A549 (cell line): ENCODE data around the gene KCNH3. TPM values are rescaled to one million over a fixed set of nuclear protein-coding genes. Genes with fewer than 3 reads are reported as not detected.

Experiments
- ATAC-seq, 2 experiments: fragments of 200-7000 bp in 1 of 2; fragments of >200 bp in 1 of 2; cut with Nextera tagmentation in 1 of 2; cut with Tn5 transposase in 1 of 2; 3 replicates each; pipeline versions ENCODE4 v1.8.0 to v1.9.1; 2018 to 2020; ENCODE audit warnings: mild to moderate bottlenecking in 1 of 2, moderate library complexity in 1 of 2
- CTCF ChIA-PET: fragments of 300-600 bp; sonication (Branson Sonifier 250); formaldehyde crosslinking; extraction: SDS; loops from one replicate; lab custom pipeline; 2021; ENCODE audit warnings: antibody characterized with exemption, inconsistent platforms; lab: Yijun Ruan, JAX
- POLR2A ChIA-PET: fragments of 350-600 bp; formaldehyde crosslinking; extraction: SDS; loops from one replicate; lab custom pipeline; 2021; ENCODE audit warnings: antibody characterized with exemption, inconsistent platforms; lab: Yijun Ruan, JAX
- DNase-seq, 2 experiments: peaks; one replicate each; pipeline versions ENCODE4 v3.0.0 to v3.0.0-alpha.2; 2011 to 2016; ENCODE audit warnings: low read depth in 1 of 2, low spot score in 1 of 2
- FAIRE-seq: peaks from 2 replicates; lab custom pipeline; 2011; peaks lifted over from hg19 to GRCh38; lab: Jason Lieb, UNC
- H3K27ac ChIP-seq, 2 experiments: fragments of >200 bp; sonication (Bioruptor Twin); formaldehyde crosslinking; 3 replicates each; pipeline ENCODE4 v1.5.1; 2016 to 2017
- H3K4me1 ChIP-seq: fragments of >200 bp; sonication (Bioruptor Twin); formaldehyde crosslinking; 3 replicates; pipeline ENCODE4 v1.6.1; 2016
- H3K4me2 ChIP-seq: fragments of >200 bp; sonication (Bioruptor Twin); formaldehyde crosslinking; 3 replicates; pipeline ENCODE4 v1.6.1; 2016
- H3K4me3 ChIP-seq: fragments of >200 bp; sonication (Bioruptor Twin); formaldehyde crosslinking; 3 replicates; pipeline ENCODE4 v1.5.1; 2016
- H3K9me3 ChIP-seq: fragments of >200 bp; sonication (Bioruptor Twin); formaldehyde crosslinking; 3 replicates; pipeline ENCODE4 v1.6.1; 2016
- ATOH8 ChIP-seq: fragments of 250-450 bp; sonication (Bioruptor Pico); IDR thresholded peaks from 2 replicates; pipeline ENCODE4 v1.5.0; 2020; ENCODE audit warnings: low read depth, mild to moderate bottlenecking, moderate library complexity
- CBX2 ChIP-seq: fragments of 200-600 bp; sonication (generic); IDR thresholded peaks from 2 replicates; pipeline ENCODE4 v1.6.1; 2016; ENCODE audit warnings: low read depth, mild to moderate bottlenecking, borderline replicate concordance
- CBX8 ChIP-seq: fragments of 200-600 bp; sonication (generic); IDR thresholded peaks from 2 replicates; pipeline ENCODE4 v1.6.1; 2016
- CEBPB ChIP-seq, 2 experiments: fragments of >200 bp in 1 of 2; sonication (Bioruptor Twin) in 1 of 2; formaldehyde crosslinking in 1 of 2; IDR thresholded peaks; 2 replicates each; pipeline ENCODE4 v1.6.1; 2012 to 2016
- CHD4 ChIP-seq: fragments of 200-600 bp; sonication (generic); IDR thresholded peaks from 2 replicates; pipeline ENCODE4 v1.6.1; 2016; ENCODE audit warnings: antibody characterized with exemption, mild to moderate bottlenecking, borderline replicate concordance
- E2F6 ChIP-seq: IDR thresholded peaks from 2 replicates; pipeline ENCODE4 v1.6.1; 2012; ENCODE audit warnings: low read depth, borderline replicate concordance
- EHMT2 ChIP-seq: fragments of 200-600 bp; sonication (generic); IDR thresholded peaks from 2 replicates; pipeline ENCODE4 v1.6.1; 2016; ENCODE audit warnings: antibody characterized with exemption, low read depth, mild to moderate bottlenecking, moderate library complexity
- ELK1 ChIP-seq: fragments of 150-350 bp; IDR thresholded peaks from 2 replicates; pipeline ENCODE4 v1.6.1; 2014; ENCODE audit warnings: low read depth, mild to moderate bottlenecking, low read length
- FOXS1 ChIP-seq: fragments of 250-450 bp; sonication (Bioruptor Pico); IDR thresholded peaks from 2 replicates; pipeline ENCODE4 v1.5.0; 2020; ENCODE audit warnings: mild to moderate bottlenecking, moderate library complexity
- GATA3 ChIP-seq: IDR thresholded peaks from 2 replicates; pipeline ENCODE4 v1.6.1; 2012; ENCODE audit warnings: borderline replicate concordance
- HDAC2 ChIP-seq: fragments of 200-600 bp; sonication (generic); IDR thresholded peaks from 2 replicates; pipeline ENCODE4 v1.6.1; 2016
- HEYL ChIP-seq: fragments of 250-450 bp; sonication (Bioruptor Pico); IDR thresholded peaks from 2 replicates; pipeline ENCODE4 v1.8.0; 2021; ENCODE audit warnings: mild to moderate bottlenecking, moderate library complexity
- HOXB13 ChIP-seq: fragments of 250-450 bp; sonication (Bioruptor Pico); IDR thresholded peaks from 2 replicates; pipeline ENCODE4 v1.5.0; 2020; ENCODE audit warnings: low read depth, mild to moderate bottlenecking, moderate library complexity
- KDM5A ChIP-seq: fragments of 200-600 bp; sonication (generic); IDR thresholded peaks from 2 replicates; pipeline ENCODE4 v1.6.1; 2016; ENCODE audit warnings: antibody characterized with exemption, mild to moderate bottlenecking
- MAZ ChIP-seq: fragments of 150-350 bp; IDR thresholded peaks from 2 replicates; pipeline ENCODE4 v1.6.1; 2014; ENCODE audit warnings: antibody characterized with exemption, low read depth, low read length, borderline replicate concordance
- MYC ChIP-seq: IDR thresholded peaks from 2 replicates; pipeline ENCODE4 v1.6.1; 2012; ENCODE audit warnings: mild to moderate bottlenecking, inconsistent platforms, low read length, improper control_type of control experiment, borderline replicate concordance
- NFE2L2 ChIP-seq: fragments of 150-350 bp; conservative IDR thresholded peaks from 2 replicates; pipeline ENCODE4 v1.6.1; 2014; ENCODE audit warnings: low read length
- NPAS2 ChIP-seq: fragments of 250-450 bp; sonication (Bioruptor Pico); IDR thresholded peaks from 2 replicates; pipeline ENCODE4 v1.8.0; 2022; ENCODE audit warnings: mild to moderate bottlenecking, moderate library complexity, borderline replicate concordance
- POLR2A ChIP-seq: IDR thresholded peaks from 2 replicates; pipeline ENCODE4 v1.6.1; 2012; ENCODE audit warnings: mild to moderate bottlenecking, low read length
- RARB ChIP-seq: fragments of 250-450 bp; sonication (Bioruptor Pico); IDR thresholded peaks from 2 replicates; pipeline ENCODE4 v1.8.0; 2021; ENCODE audit warnings: mild to moderate bottlenecking, moderate library complexity
- RCOR1 ChIP-seq: fragments of 150-350 bp; IDR thresholded peaks from 2 replicates; pipeline ENCODE4 v1.6.1; 2014; ENCODE audit warnings: antibody characterized with exemption, low read length, low read depth
- SMC3 ChIP-seq: fragments of >200 bp; sonication (Bioruptor Twin); formaldehyde crosslinking; IDR thresholded peaks from 3 replicates; pipeline ENCODE4 v1.6.1; 2018; ENCODE audit warnings: inconsistent platforms
- ZFP36 ChIP-seq: fragments of 450-650 bp; IDR thresholded peaks from 2 replicates; pipeline ENCODE4 v1.6.1; 2014; ENCODE audit warnings: borderline replicate concordance; ENCODE audit not compliant: partially characterized antibody
- ZNF302 ChIP-seq: fragments of 250-450 bp; sonication (Bioruptor Pico); IDR thresholded peaks from 2 replicates; pipeline ENCODE4 v1.9.0; 2021; ENCODE audit warnings: inconsistent platforms, mild to moderate bottlenecking, moderate library complexity
- ZSCAN20 ChIP-seq: fragments of 250-450 bp; sonication (Bioruptor Pico); IDR thresholded peaks from 2 replicates; pipeline ENCODE4 v1.8.0; 2022; ENCODE audit warnings: mild to moderate bottlenecking, moderate library complexity
- WGBS: methylation state at CpG from one replicate; pipeline ENCODE4 v1.1.6; 2017; ENCODE audit errors: missing lambda C conversion rate; 5-methylcytosine and 5-hydroxymethylcytosine counted together
- polyA plus RNA-seq, 4 experiments: library from polyadenylated mRNA; depleted of rRNA in 3 of 4; stranded (reverse); fragments of >200 nt; fragmentation: RNase III in 1 of 4; extraction: RNeasy Plus Mini Kit Qiagen cat#74134 plus additional on column Dnase treatment in 1 of 4; gene quantifications; 2 replicates in 3 of 4; 3 replicates in 1 of 4; pipeline ENCODE4 v1.2.3, GENCODE V29; 2011 to 2017

The KCNH3 gene
- polyA plus RNA-seq, 2 of the 4 experiments (the other 2 are of a cell fraction) = 1.0 to 2.2 TPM

GRCh38 chr12:49552425-49552824, 13.6 kb downstream of the KCNH3 start:
- Histone ChIP-seq H3K9me3 (no peaks in the 10 kb centered on the region), H3K4me2 (no peak overlapping the region), H3K4me1 (no peaks in the 10 kb centered on the region), H3K4me3 (no peak overlapping the region), H3K27ac (no peak overlapping the region)
- DNase-seq = no peak
- no peak for ATAC-seq
- WGBS = 75% methylated on average over 9 of the region's 9 CpGs
- ChIA-PET POLR2A (interaction anchor here (1.3 kb wide), 1 partner anchor 15 kb away, joined by 5 read pairs; no protein-coding TSS in a partner anchor), CTCF (interaction anchor here (0.8 to 11.4 kb wide), 19 partner anchors 8 to 287 kb away, joined by 3 to 91 read pairs (median 20); partner anchors contain the start of genes KCNH3, MCRS1 and TUBA1C)
- no peak for TF ChIP-seq NFE2L2
- TF ChIP-seq GATA3 = no peak
- no peak for TF ChIP-seq ZSCAN20 (CRISPR knock-in tag)
- no peak for TF ChIP-seq SMC3
- no peak for TF ChIP-seq MYC
- no peak for TF ChIP-seq RCOR1
- no peak for TF ChIP-seq ATOH8 (CRISPR knock-in tag)
- no peak for TF ChIP-seq RARB (CRISPR knock-in tag)
- no peak for TF ChIP-seq HDAC2
- no peak for TF ChIP-seq HEYL
- TF ChIP-seq ZNF302 (CRISPR knock-in tag) = no peak
- TF ChIP-seq KDM5A = no peak
- no peak for TF ChIP-seq POLR2A
- no peak for TF ChIP-seq CEBPB (IDR thresholded peaks at IDR 0.05)
- TF ChIP-seq ELK1 = no peak
- TF ChIP-seq FOXS1 (CRISPR knock-in tag) = no peak
- TF ChIP-seq CHD4 = no peak
- TF ChIP-seq EHMT2 = no peak
- FAIRE-seq = no peak

GRCh38 chr12:49552899-49553298, 14.1 kb downstream of the KCNH3 start:
- ATAC-seq (no peak), FAIRE-seq (no peak), DNase-seq (no peak)
- no peaks in the 10 kb centered on the region for H3K9me3 ChIP-seq
- ChIA-PET CTCF (interaction anchor here (0.5 to 11.4 kb wide), 28 partner anchors 8 to 589 kb away, joined by 3 to 91 read pairs (median 5); partner anchors contain the start of genes KCNH3, MCRS1 and TUBA1C), POLR2A (interaction anchor here (1.1 to 1.3 kb wide), 2 partner anchors 14 to 205 kb away, joined by 3 to 5 read pairs; no protein-coding TSS in a partner anchor)
- no peak overlapping the region for H3K4me3 ChIP-seq
- H3K27ac ChIP-seq = no peak overlapping the region
- H3K4me1 ChIP-seq = no peaks in the 10 kb centered on the region
- WGBS = 80% methylated on average over 8 of the region's 8 CpGs
- TF ChIP-seq ZFP36 (no peak), KDM5A (no peak), ZNF302 (CRISPR knock-in tag) (no peak), CBX8 (no peak), CBX2 (no peak), MAZ (no peak), GATA3 (no peak), EHMT2 (no peak), CEBPB (IDR thresholded peaks at IDR 0.05) (no peak), POLR2A (no peak), NPAS2 (no peak), HOXB13 (no peak), E2F6 (no peak), RARB (CRISPR knock-in tag) (no peak)
- TF ChIP-seq, all 56 proteins: peak for 0
- no peak overlapping the region for H3K4me2 ChIP-seq
